GM10266 (cell line): ENCODE data around the gene UNC5C.

Source experiments
- DNase-seq: peaks from one replicate; pipeline ENCODE4 v3.0.0; 2012; ENCODE audit errors: extremely low spot score
- CTCF ChIP-seq: IDR thresholded peaks from 2 replicates; pipeline ENCODE4 v1.5.1; 2012; ENCODE audit warnings: mild to moderate bottlenecking, low read depth; ENCODE audit not compliant: control insufficient read depth, insufficient read depth; ENCODE audit errors: missing control alignments

Gene UNC5C

GRCh38 chr4:95445251-95445650, 103.5 kb downstream of the UNC5C start:
- DNase-seq = no peak
- no peak for TF ChIP-seq CTCF

- no peak for DNase-seq
- no peak for TF ChIP-seq CTCF
These were observed 104.0 kb downstream of the UNC5C start for GRCh38 chr4:95444812-95445211.

- TF ChIP-seq CTCF = no peak
- no peak for DNase-seq
These were observed 108.9 kb downstream of the UNC5C start for GRCh38 chr4:95439896-95440295.

GRCh38 chr4:95439071-95439470, 109.7 kb downstream of the UNC5C start:
- TF ChIP-seq CTCF = no peak

GRCh38 chr4:95432466-95432865, 116.3 kb downstream of the UNC5C start:
- no peak for TF ChIP-seq CTCF
- no peak for DNase-seq

More at GRCh38 chr4:95439071-95439470, 109.7 kb downstream of the UNC5C start:
- no peak for DNase-seq

GRCh38 chr4:95431678-95432077, 117.1 kb downstream of the UNC5C start:
- DNase-seq = no peak
- no peak for TF ChIP-seq CTCF

- no peak for DNase-seq
- TF ChIP-seq CTCF = no peak
These were observed 119.4 kb downstream of the UNC5C start for GRCh38 chr4:95429416-95429815.
